HepG2 (cell line): Measurements from ENCODE around the gene IFT122. TPM values are rescaled to one million over a fixed set of nuclear protein-coding genes. Genes with fewer than 3 reads are reported as not detected.
A peak's percentile ranks its signal among the peaks of the same experiment; 100 is the strongest.

Experiments
- MED8 ChIP-seq: sonication (generic); formaldehyde crosslinking; IDR thresholded peaks from 2 replicates; pipeline ENCODE4 v1.8.1; 2023; ENCODE audit warnings: mild to moderate bottlenecking, missing genetic modification reagents; ENCODE audit not compliant: insufficient replicate concordance
- MLLT10 ChIP-seq: sonication (generic); formaldehyde crosslinking; IDR thresholded peaks from 2 replicates; pipeline ENCODE4 v1.4.0; 2020; ENCODE audit warnings: missing genetic modification reagents
- NR2F1 ChIP-seq, 2 experiments: fragments of 450-650 bp in 1 of 2; formaldehyde crosslinking in 1 of 2; IDR thresholded peaks; 2 replicates each; pipeline versions ENCODE4 v1.5.0 to v1.6.1; 2016 to 2020; ENCODE audit warnings: mild to moderate bottlenecking in 1 of 2, missing compliant biosample characterization in 1 of 2, missing genetic modification reagents in 1 of 2, moderate library complexity in 1 of 2
- PRMT3 ChIP-seq: sonication (generic); formaldehyde crosslinking; IDR thresholded peaks from 2 replicates; pipeline ENCODE4 v1.8.1; 2022; ENCODE audit warnings: low read depth, mild to moderate bottlenecking, moderate library complexity, missing genetic modification reagents, borderline replicate concordance
- REL ChIP-seq: sonication (generic); formaldehyde crosslinking; conservative IDR thresholded peaks from 2 replicates; pipeline ENCODE4 v1.8.0; 2022; ENCODE audit warnings: mild to moderate bottlenecking, missing genetic modification reagents, moderate library complexity
- SALL1 ChIP-seq: sonication (generic); formaldehyde crosslinking; IDR thresholded peaks from 2 replicates; pipeline ENCODE4 v1.8.0; 2022; ENCODE audit warnings: mild to moderate bottlenecking, missing genetic modification reagents
- SOX6 ChIP-seq, 2 experiments: fragments of 450-650 bp in 1 of 2; sonication (generic) in 1 of 2; formaldehyde crosslinking in 1 of 2; IDR thresholded peaks; 2 replicates each; pipeline versions ENCODE4 v1.4.0 to v1.6.1; 2017 to 2020; ENCODE audit warnings: antibody characterized with exemption in 1 of 2, mild to moderate bottlenecking in 1 of 2, missing genetic modification reagents in 1 of 2
- STAT5B ChIP-seq: sonication (generic); formaldehyde crosslinking; IDR thresholded peaks from 2 replicates; pipeline ENCODE4 v1.4.0; 2020; ENCODE audit warnings: missing genetic modification reagents
- ZIK1 ChIP-seq: sonication (generic); formaldehyde crosslinking; IDR thresholded peaks from 2 replicates; pipeline ENCODE4 v1.5.0; 2020; ENCODE audit warnings: mild to moderate bottlenecking, low read depth, missing genetic modification reagents, borderline replicate concordance
- ZNF124 ChIP-seq: sonication (generic); formaldehyde crosslinking; IDR thresholded peaks from 2 replicates; pipeline ENCODE4 v1.4.0; 2020; ENCODE audit warnings: missing genetic modification reagents
- ZNF331 ChIP-seq: sonication (generic); formaldehyde crosslinking; IDR thresholded peaks from 2 replicates; pipeline ENCODE4 v1.4.0; 2020; ENCODE audit warnings: missing genetic modification reagents
- ZNF44 ChIP-seq: sonication (generic); formaldehyde crosslinking; IDR thresholded peaks from 2 replicates; pipeline ENCODE4 v1.5.1; 2020; ENCODE audit warnings: mild to moderate bottlenecking, missing genetic modification reagents
- ZNF496 ChIP-seq: sonication (generic); formaldehyde crosslinking; IDR thresholded peaks from 2 replicates; pipeline ENCODE4 v1.8.1; 2023; ENCODE audit warnings: mild to moderate bottlenecking, moderate library complexity, missing genetic modification reagents; ENCODE audit not compliant: insufficient replicate concordance
- ZNF572 ChIP-seq: sonication (generic); formaldehyde crosslinking; IDR thresholded peaks from 2 replicates; pipeline ENCODE4 v1.5.1; 2020; ENCODE audit warnings: mild to moderate bottlenecking, missing genetic modification reagents
- ZNF577 ChIP-seq: sonication (generic); formaldehyde crosslinking; IDR thresholded peaks from 2 replicates; pipeline ENCODE4 v1.4.0; 2020; ENCODE audit warnings: mild to moderate bottlenecking, low read depth, missing genetic modification reagents, borderline replicate concordance
- polyA plus RNA-seq, 8 experiments: library from polyadenylated mRNA; depleted of rRNA in 3 of 8; stranded (reverse) in 7 of 8; unstranded in 1 of 8; fragments of >200 nt; fragmentation: Illumina TruSeq in 4 of 8; extraction: Trizol in 4 of 8; gene quantifications; 2 replicates each; pipeline versions ENCODE4 v1.2.1 to v1.2.3, GENCODE V29; 2011 to 2016; ENCODE audit warnings: low read depth in 4 of 8, missing spikeins in 1 of 8, mixed read lengths in 1 of 8; ENCODE audit not compliant: insufficient read depth in 1 of 8
- total RNA-seq, 5 experiments: library from RNA; depleted of rRNA; stranded (reverse); fragments of >200 nt; fragmentation: Illumina TruSeq; extraction: Trizol; gene quantifications; 2 replicates each; pipeline ENCODE4 v1.2.3, GENCODE V29; 2016; ENCODE audit warnings: low read depth in 1 of 5
- TF ChIP-seq, protein P1 (sequence below): sonication (generic); formaldehyde crosslinking; IDR thresholded peaks from 2 replicates; pipeline ENCODE4 v1.5.0; 2020; ENCODE audit warnings: missing genetic modification reagents, mild to moderate bottlenecking, borderline replicate concordance
- TF ChIP-seq, protein P2 (sequence below): sonication (generic); formaldehyde crosslinking; IDR thresholded peaks from 2 replicates; pipeline ENCODE4 v1.5.0; 2020; ENCODE audit warnings: missing genetic modification reagents
- TF ChIP-seq, protein P3 (sequence below): sonication (generic); formaldehyde crosslinking; IDR thresholded peaks from 2 replicates; pipeline ENCODE4 v1.8.1; 2023; ENCODE audit warnings: mild to moderate bottlenecking, missing genetic modification reagents
- TF ChIP-seq, protein P4 (sequence below): fragments of 450-650 bp; IDR thresholded peaks from 2 replicates; pipeline ENCODE4 v1.6.1; 2016
- TF ChIP-seq, protein P5 (sequence below): IDR thresholded peaks from 2 replicates; pipeline ENCODE4 v1.4.0; 2020; ENCODE audit warnings: mild to moderate bottlenecking, missing genetic modification reagents

Gene IFT122
- total and polyA plus RNA-seq, 2 of the 13 experiments (the other 11 are each of a cell fraction or from before 2014, with no cell fraction given) = 10.1 to 10.3 TPM

DNA sequence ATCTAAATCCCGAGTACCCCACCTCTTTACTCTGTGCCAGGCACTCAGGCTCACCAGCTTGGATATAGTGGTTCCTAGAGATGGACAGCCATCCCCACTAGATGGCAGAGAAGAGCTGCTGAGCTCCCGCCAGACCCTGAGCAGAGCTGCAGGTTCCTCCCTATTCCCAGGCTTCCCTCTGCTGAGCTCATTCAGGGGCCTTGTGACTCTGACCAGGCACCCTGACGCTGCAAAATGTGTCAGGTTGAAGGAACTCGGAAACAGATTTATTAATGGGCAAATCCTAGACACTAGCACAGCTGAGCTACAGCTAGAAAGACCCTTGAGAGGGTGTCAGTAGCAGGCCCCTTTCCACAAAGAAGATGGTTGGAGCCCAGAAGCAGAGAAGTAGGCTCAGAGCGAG is 50.2 kb downstream of the IFT122 start (continued):
- TF ChIP-seq, protein P1, sequence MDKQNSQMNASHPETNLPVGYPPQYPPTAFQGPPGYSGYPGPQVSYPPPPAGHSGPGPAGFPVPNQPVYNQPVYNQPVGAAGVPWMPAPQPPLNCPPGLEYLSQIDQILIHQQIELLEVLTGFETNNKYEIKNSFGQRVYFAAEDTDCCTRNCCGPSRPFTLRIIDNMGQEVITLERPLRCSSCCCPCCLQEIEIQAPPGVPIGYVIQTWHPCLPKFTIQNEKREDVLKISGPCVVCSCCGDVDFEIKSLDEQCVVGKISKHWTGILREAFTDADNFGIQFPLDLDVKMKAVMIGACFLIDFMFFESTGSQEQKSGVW (CRISPR knock-in tag) = no peak
- TF ChIP-seq ZIK1 (CRISPR knock-in tag) = no peak
- TF ChIP-seq PRMT3 = no peak
- TF ChIP-seq MLLT10 (CRISPR knock-in tag) = no peak
- TF ChIP-seq ZNF44 (CRISPR knock-in tag) = no peak
- TF ChIP-seq ZNF124 = peak; percentile 38; the same call in 1 of the 2 replicates
- peak; percentile 49; the same call in 1 of the 2 replicates for TF ChIP-seq ZNF331 (CRISPR knock-in tag)
- TF ChIP-seq SALL1 (CRISPR knock-in tag) = peak; percentile 63
- TF ChIP-seq, protein P2, sequence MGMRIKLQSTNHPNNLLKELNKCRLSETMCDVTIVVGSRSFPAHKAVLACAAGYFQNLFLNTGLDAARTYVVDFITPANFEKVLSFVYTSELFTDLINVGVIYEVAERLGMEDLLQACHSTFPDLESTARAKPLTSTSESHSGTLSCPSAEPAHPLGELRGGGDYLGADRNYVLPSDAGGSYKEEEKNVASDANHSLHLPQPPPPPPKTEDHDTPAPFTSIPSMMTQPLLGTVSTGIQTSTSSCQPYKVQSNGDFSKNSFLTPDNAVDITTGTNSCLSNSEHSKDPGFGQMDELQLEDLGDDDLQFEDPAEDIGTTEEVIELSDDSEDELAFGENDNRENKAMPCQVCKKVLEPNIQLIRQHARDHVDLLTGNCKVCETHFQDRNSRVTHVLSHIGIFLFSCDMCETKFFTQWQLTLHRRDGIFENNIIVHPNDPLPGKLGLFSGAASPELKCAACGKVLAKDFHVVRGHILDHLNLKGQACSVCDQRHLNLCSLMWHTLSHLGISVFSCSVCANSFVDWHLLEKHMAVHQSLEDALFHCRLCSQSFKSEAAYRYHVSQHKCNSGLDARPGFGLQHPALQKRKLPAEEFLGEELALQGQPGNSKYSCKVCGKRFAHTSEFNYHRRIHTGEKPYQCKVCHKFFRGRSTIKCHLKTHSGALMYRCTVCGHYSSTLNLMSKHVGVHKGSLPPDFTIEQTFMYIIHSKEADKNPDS (CRISPR knock-in tag) = no peak
- TF ChIP-seq REL (CRISPR knock-in tag) = no peak
- no peak for TF ChIP-seq ZNF496 (CRISPR knock-in tag)
- no peak for TF ChIP-seq ZNF577 (CRISPR knock-in tag)
- TF ChIP-seq, protein P3, sequence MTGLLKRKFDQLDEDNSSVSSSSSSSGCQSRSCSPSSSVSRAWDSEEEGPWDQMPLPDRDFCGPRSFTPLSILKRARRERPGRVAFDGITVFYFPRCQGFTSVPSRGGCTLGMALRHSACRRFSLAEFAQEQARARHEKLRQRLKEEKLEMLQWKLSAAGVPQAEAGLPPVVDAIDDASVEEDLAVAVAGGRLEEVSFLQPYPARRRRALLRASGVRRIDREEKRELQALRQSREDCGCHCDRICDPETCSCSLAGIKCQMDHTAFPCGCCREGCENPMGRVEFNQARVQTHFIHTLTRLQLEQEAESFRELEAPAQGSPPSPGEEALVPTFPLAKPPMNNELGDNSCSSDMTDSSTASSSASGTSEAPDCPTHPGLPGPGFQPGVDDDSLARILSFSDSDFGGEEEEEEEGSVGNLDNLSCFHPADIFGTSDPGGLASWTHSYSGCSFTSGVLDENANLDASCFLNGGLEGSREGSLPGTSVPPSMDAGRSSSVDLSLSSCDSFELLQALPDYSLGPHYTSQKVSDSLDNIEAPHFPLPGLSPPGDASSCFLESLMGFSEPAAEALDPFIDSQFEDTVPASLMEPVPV = no peak
- TF ChIP-seq, protein P4, sequence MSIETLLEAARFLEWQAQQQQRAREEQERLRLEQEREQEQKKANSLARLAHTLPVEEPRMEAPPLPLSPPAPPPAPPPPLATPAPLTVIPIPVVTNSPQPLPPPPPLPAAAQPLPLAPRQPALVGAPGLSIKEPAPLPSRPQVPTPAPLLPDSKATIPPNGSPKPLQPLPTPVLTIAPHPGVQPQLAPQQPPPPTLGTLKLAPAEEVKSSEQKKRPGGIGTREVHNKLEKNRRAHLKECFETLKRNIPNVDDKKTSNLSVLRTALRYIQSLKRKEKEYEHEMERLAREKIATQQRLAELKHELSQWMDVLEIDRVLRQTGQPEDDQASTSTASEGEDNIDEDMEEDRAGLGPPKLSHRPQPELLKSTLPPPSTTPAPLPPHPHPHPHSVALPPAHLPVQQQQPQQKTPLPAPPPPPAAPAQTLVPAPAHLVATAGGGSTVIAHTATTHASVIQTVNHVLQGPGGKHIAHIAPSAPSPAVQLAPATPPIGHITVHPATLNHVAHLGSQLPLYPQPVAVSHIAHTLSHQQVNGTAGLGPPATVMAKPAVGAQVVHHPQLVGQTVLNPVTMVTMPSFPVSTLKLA = no peak
- no peak for TF ChIP-seq MED8 (CRISPR knock-in tag)
- TF ChIP-seq ZNF572 (CRISPR knock-in tag) = peak; percentile 58; the same call in 1 of the 2 replicates
- TF ChIP-seq NR2F1 (CRISPR knock-in tag; IDR thresholded peaks at IDR 0.05) = no peak
- TF ChIP-seq SOX6 (IDR thresholded peaks at IDR 0.05) = no peak
- peak; percentile 31; the same call in 1 of the 2 replicates for TF ChIP-seq SOX6 (CRISPR knock-in tag; IDR thresholded peaks at IDR 0.05)
- TF ChIP-seq, protein P5, sequence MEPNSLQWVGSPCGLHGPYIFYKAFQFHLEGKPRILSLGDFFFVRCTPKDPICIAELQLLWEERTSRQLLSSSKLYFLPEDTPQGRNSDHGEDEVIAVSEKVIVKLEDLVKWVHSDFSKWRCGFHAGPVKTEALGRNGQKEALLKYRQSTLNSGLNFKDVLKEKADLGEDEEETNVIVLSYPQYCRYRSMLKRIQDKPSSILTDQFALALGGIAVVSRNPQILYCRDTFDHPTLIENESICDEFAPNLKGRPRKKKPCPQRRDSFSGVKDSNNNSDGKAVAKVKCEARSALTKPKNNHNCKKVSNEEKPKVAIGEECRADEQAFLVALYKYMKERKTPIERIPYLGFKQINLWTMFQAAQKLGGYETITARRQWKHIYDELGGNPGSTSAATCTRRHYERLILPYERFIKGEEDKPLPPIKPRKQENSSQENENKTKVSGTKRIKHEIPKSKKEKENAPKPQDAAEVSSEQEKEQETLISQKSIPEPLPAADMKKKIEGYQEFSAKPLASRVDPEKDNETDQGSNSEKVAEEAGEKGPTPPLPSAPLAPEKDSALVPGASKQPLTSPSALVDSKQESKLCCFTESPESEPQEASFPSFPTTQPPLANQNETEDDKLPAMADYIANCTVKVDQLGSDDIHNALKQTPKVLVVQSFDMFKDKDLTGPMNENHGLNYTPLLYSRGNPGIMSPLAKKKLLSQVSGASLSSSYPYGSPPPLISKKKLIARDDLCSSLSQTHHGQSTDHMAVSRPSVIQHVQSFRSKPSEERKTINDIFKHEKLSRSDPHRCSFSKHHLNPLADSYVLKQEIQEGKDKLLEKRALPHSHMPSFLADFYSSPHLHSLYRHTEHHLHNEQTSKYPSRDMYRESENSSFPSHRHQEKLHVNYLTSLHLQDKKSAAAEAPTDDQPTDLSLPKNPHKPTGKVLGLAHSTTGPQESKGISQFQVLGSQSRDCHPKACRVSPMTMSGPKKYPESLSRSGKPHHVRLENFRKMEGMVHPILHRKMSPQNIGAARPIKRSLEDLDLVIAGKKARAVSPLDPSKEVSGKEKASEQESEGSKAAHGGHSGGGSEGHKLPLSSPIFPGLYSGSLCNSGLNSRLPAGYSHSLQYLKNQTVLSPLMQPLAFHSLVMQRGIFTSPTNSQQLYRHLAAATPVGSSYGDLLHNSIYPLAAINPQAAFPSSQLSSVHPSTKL = peak; percentile 48
- TF ChIP-seq STAT5B (CRISPR knock-in tag) = no peak
